DMS 273 treated with DMSO at 0.1 percent for 48 hours (cell line): ENCODE measurements around the gene DGCR6.
"Not testable (repeated sequence)": the region's sequence is repeated elsewhere in the genome, so short reads cannot be mapped to it uniquely, and the experiment has no call there.

ENCODE experiments used
- DNase-seq: peaks from one replicate; lab custom pipeline; 2025; lab: John Stamatoyannopoulos, UW

DGCR6 gene

GRCh38 chr22:18931905-18932652, 26.0 kb downstream of the DGCR6 start:
- DNase-seq, result no peak

- DNase-seq, result no peak
Measured at GRCh38 chr22:18933914-18934313, 27.8 kb downstream of the DGCR6 start.

- DNase-seq, result not testable (repeated sequence)
Measured at GRCh38 chr22:18934688-18935087, 28.6 kb downstream of the DGCR6 start.

GRCh38 chr22:18935889-18936529, 29.9 kb downstream of the DGCR6 start, which contains the start of gene PRODH:
Gene PRODH, minus strand, starts transcription at chr22:18936293. Its CDS starts 6 bp downstream, at chr22:18936287.
- no peak for DNase-seq

GRCh38 chr22:18938691-18939090, 32.6 kb downstream of the DGCR6 start:
- not testable (repeated sequence) for DNase-seq

GRCh38 chr22:18947105-18947504, 41.0 kb downstream of the DGCR6 start:
- DNase-seq, result not testable (repeated sequence)

- DNase-seq, result no peak
Measured at GRCh38 chr22:18947905-18948304, 41.8 kb downstream of the DGCR6 start.

GRCh38 chr22:18950141-18950540, 44.0 kb downstream of the DGCR6 start:
- DNase-seq, result no peak

GRCh38 chr22:18952022-18952421, 45.9 kb downstream of the DGCR6 start:
- DNase-seq, result no peak

GRCh38 chr22:18953128-18953527, 47.0 kb downstream of the DGCR6 start:
- DNase-seq, result not testable (repeated sequence)

- DNase-seq, result peak; percentile 5
Measured at GRCh38 chr22:18954303-18954989, 48.3 kb downstream of the DGCR6 start.

- no peak for DNase-seq
Measured at GRCh38 chr22:18954990-18955571, 49.0 kb downstream of the DGCR6 start.

GRCh38 chr22:18955696-18956095, 49.6 kb downstream of the DGCR6 start:
- DNase-seq, result no peak

- DNase-seq, result not testable (repeated sequence)
Measured at GRCh38 chr22:18956121-18956895, 50.2 kb downstream of the DGCR6 start.

GRCh38 chr22:18956956-18957355, 50.8 kb downstream of the DGCR6 start:
- not testable (repeated sequence) for DNase-seq

- not testable (repeated sequence) for DNase-seq
Measured at GRCh38 chr22:18957621-18958320, 51.7 kb downstream of the DGCR6 start.

- DNase-seq, result not testable (repeated sequence)
Measured at GRCh38 chr22:18958321-18958705, 52.2 kb downstream of the DGCR6 start.

- DNase-seq, result not testable (repeated sequence)
Measured at GRCh38 chr22:18958738-18959137, 52.6 kb downstream of the DGCR6 start.

GRCh38 chr22:18959266-18959665, 53.1 kb downstream of the DGCR6 start:
- DNase-seq, result not testable (repeated sequence)

- DNase-seq, result not testable (repeated sequence)
Measured at GRCh38 chr22:18959741-18960140, 53.6 kb downstream of the DGCR6 start.
